Choroid plexus epithelial cell (primary cell): ENCODE measurements around the gene ZIC2.

Experiments used
- DNase-seq: peaks from one replicate; pipeline ENCODE4 v3.0.0-alpha.2; 2010; ENCODE audit warnings: low read depth
- H3K4me3 ChIP-seq: 2 replicates; pipeline ENCODE4 v1.5.1; 2011; ENCODE audit warnings: low read depth, mild to moderate bottlenecking, control low read depth, low read length, moderate library complexity
- CTCF ChIP-seq: conservative IDR thresholded peaks from 2 replicates; pipeline ENCODE4 v1.5.1; 2011; ENCODE audit warnings: low read depth, mild to moderate bottlenecking, control low read depth, inconsistent platforms, low read length, moderate library complexity

Gene ZIC2

GRCh38 chr13:99992949-99993351 is 11.4 kb downstream of the ZIC2 start:
- DNase-seq, result peak; percentile 86

GRCh38 chr13:99993660-99994637 is 12.4 kb downstream of the ZIC2 start:
- no peak for TF ChIP-seq CTCF
- peak overlapping the region; percentile 15 for H3K4me3 ChIP-seq
- DNase-seq, result peak; percentile 59

More at GRCh38 chr13:99992949-99993351, 11.4 kb downstream of the ZIC2 start:
- TF ChIP-seq CTCF, result no peak
- no peak overlapping the region for H3K4me3 ChIP-seq

- H3K4me3 ChIP-seq, result no peak overlapping the region
- DNase-seq, result no peak
- TF ChIP-seq CTCF, result no peak
Observed at GRCh38 chr13:99994638-99995020, 13.0 kb downstream of the ZIC2 start.

- no peak for TF ChIP-seq CTCF
- no peak for DNase-seq
- H3K4me3 ChIP-seq, result peak overlapping the region; percentile 54
Observed at GRCh38 chr13:99995104-99995588, 13.6 kb downstream of the ZIC2 start.

GRCh38 chr13:99995589-99996380 is 14.2 kb downstream of the ZIC2 start:
- TF ChIP-seq CTCF, result no peak
- peak; percentile 78 for DNase-seq
- peak overlapping the region; percentile 54 for H3K4me3 ChIP-seq

GRCh38 chr13:99996381-99996973 is 14.9 kb downstream of the ZIC2 start:
- DNase-seq, result no peak
- TF ChIP-seq CTCF, result no peak
- H3K4me3 ChIP-seq, result peak overlapping the region; percentile 54
